Retinal pigment epithelial cell (primary cell): ENCODE measurements around the gene CAVIN1.

Experiments
- DNase-seq: peaks from one replicate; pipeline ENCODE4 v3.0.0-alpha.2; 2010; ENCODE audit warnings: low read depth
- H3K4me3 ChIP-seq: 2 replicates; pipeline ENCODE4 v1.5.1; 2011; ENCODE audit warnings: mild to moderate bottlenecking, low read length, control low read depth, moderate library complexity
- CTCF ChIP-seq: conservative IDR thresholded peaks from 2 replicates; pipeline ENCODE4 v1.5.1; 2011; ENCODE audit warnings: low read depth, low read length, control low read depth, inconsistent platforms

Gene CAVIN1

GRCh38 chr17:42413464-42414040 lies 9.5 kb downstream of the CAVIN1 start:
- DNase-seq, result no peak
- no peak for TF ChIP-seq CTCF

GRCh38 chr17:42411905-42412679 lies 11.0 kb downstream of the CAVIN1 start:
- DNase-seq, result no peak
- TF ChIP-seq CTCF, result no peak
- H3K4me3 ChIP-seq, result no peak overlapping the region

More at GRCh38 chr17:42413464-42414040, 9.5 kb downstream of the CAVIN1 start:
- no peak overlapping the region for H3K4me3 ChIP-seq

- no peak overlapping the region for H3K4me3 ChIP-seq
- DNase-seq, result no peak
- TF ChIP-seq CTCF, result no peak
These were observed 11.7 kb downstream of the CAVIN1 start for GRCh38 chr17:42411361-42411760.

- no peak for TF ChIP-seq CTCF
- no peak for DNase-seq
- H3K4me3 ChIP-seq, result no peak overlapping the region
These were observed 12.8 kb downstream of the CAVIN1 start for GRCh38 chr17:42410319-42410685.

GRCh38 chr17:42409523-42410318 lies 13.3 kb downstream of the CAVIN1 start:
- DNase-seq, result peak; percentile 59
- no peak overlapping the region for H3K4me3 ChIP-seq
- TF ChIP-seq CTCF, result no peak

GRCh38 chr17:42408061-42408460 lies 15.0 kb downstream of the CAVIN1 start:
- no peak overlapping the region for H3K4me3 ChIP-seq
- TF ChIP-seq CTCF, result no peak
- DNase-seq, result no peak
